ENCODE measurements around the gene SPARCL1.
"Not testable (repeated sequence)": the region's sequence is repeated elsewhere in the genome, so short reads cannot be mapped to it uniquely, and the experiment has no call there.

Gene SPARCL1

DNA sequence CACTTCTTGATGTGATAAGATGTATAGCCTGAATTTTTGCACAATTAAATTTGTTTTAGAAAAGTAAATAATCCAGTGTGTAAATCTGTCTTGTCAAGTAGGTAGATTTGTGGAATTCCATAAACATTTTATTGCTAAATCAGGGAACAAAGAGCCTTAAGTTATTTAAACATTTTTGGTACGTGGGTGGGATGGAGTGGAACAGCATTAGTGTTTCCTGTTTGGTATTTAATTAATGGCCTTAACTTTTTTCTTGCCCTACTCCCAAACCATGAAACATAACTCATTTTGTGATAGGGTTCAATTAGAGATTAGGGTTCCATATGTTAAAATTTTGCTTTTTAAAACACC, 101.7 kb downstream of the SPARCL1 start:
- Mint-ChIP-seq H3K27me3 (no peaks in the 10 kb centered on the region), H3K9me3 (no peaks in the 10 kb centered on the region), H3K4me1 (peaks cover 12 to 30% of the 10 kb centered on the region in 2 donors), H3K36me3 (peaks cover 0 to 3% of the 10 kb centered on the region in 2 donors), H3K4me3 (no peak overlapping the region), H3K27ac (no peak overlapping the region)
- ATAC-seq (replicated peaks): no peak
- DNase-seq: no peak

DNA sequence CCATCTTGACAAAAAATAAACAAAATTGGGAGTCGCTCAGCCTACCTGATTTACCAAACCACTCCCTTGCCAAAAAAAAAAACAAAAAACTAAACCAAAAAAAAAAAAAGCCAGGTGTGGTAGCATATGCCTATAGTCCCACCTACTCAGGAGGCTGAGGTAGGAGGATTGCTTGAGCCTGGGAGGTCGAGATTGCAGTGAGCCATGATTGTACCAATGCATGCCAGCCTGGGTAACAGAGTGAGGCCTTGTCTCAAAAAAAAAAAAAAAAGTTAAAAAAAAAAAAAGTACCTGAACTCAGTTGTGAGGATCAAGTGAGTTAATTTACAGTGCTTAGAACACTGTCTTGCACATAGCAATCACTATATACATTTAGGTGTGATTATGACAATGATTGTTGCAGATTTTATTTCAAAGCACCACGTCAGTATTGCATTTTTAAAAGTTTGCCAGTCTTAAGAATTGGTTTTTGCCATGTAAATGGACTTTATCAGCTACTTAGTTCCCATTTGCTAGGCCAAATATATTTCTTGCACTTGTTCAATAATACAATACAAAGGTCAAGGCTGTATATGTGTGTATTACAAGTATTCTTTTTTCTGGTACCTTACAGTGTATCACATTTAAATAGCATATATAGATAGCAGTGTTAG, 102.2 kb downstream of the SPARCL1 start:
- DNase-seq: no peak
- ATAC-seq (replicated peaks): no peak
- Mint-ChIP-seq H3K27me3 (no peaks in the 10 kb centered on the region), H3K36me3 (peaks cover 2 to 3% of the 10 kb centered on the region in 2 donors), H3K27ac (no peak overlapping the region), H3K9me3 (no peaks in the 10 kb centered on the region), H3K4me3 (no peak overlapping the region), H3K4me1 (peaks cover 12 to 27% of the 10 kb centered on the region in 2 donors)

DNA sequence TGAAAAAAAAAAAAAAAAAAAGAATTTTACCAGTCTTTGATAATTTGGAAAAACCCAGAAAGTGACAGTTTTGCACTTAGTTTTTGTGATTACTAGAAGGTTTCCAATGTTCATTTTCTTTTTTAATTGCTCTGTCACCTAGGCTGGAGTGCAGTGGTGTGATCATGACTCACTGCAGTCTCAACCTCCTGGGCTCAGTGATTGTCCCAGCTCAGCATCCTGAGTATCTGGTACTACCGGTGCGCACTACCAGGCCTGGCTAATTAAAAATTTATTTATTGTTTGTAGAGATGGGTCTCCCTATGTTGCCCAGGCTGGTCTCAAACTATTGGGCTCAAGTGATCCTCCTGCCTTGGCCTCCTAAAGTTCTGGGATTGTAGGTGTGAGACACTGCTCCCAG, 103.5 kb downstream of the SPARCL1 start:
- Mint-ChIP-seq H3K9me3 (no peaks in the 10 kb centered on the region), H3K27me3 (no peaks in the 10 kb centered on the region), H3K36me3 (peaks cover 2 to 3% of the 10 kb centered on the region in 2 donors), H3K4me3 (no peak overlapping the region), H3K4me1 (peaks cover 14 to 30% of the 10 kb centered on the region in 2 donors), H3K27ac (no peak overlapping the region)
- DNase-seq (no peak), ATAC-seq (replicated peaks) (no peak)

DNA sequence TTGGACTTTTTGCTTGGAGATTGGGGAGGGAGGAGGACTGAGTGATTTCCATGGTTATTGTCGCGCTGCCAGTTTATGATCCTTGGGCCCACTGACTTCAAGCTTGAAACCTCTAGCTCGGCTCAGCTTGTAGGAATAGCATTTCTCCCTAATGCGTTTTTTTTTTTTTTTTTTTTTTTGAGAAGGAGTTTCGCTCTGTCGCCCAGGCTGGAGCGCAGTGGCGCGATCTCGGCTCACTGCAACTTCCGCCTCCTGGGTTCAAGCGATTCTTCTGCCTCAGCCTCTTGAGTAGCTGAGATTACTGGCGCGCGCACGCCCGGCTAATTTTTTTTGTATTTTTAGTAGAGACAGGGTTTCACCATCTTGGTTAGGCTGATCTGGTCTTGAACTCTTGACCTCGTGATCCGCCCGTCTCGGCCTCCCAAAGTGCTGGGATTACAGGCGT, 105.1 kb downstream of the SPARCL1 start:
- H3K9me3 Mint-ChIP-seq; ATAC-seq (replicated peaks); H3K36me3 Mint-ChIP-seq; H3K27ac Mint-ChIP-seq; DNase-seq; H3K27me3 Mint-ChIP-seq: not testable (repeated sequence)
- Mint-ChIP-seq H3K4me1 (peaks cover 5 to 26% of the 10 kb centered on the region in 2 donors), H3K4me3 (peak overlapping the region; percentile 78 to 99)
